Stomach (tissue), 4 donors: Measurements from ENCODE around the gene BRD7.

Experiments used
- EP300 ChIP-seq: sonication (generic); formaldehyde crosslinking; IDR thresholded peaks from one replicate; pipeline ENCODE4 v1.6.1; 2017; ENCODE audit warnings: antibody characterized with exemption
- POLR2A ChIP-seq, 4 donors: fragments of 450-650 bp; IDR thresholded peaks; one replicate each; pipeline ENCODE4 v1.6.1; 2016; ENCODE audit warnings: antibody characterized with exemption in 4 of 4, control low read depth in 2 of 4, mild to moderate bottlenecking in 1 of 4, moderate library complexity in 1 of 4

- TF ChIP-seq EP300 (no peak), POLR2A (IDR thresholded peaks at IDR 0.05) (no peak)
These were observed 69.2 kb downstream of the BRD7 start for GRCh38 chr16:50299508-50300105.
